Stomach (tissue), 4 donors: Measurements from ENCODE around the gene EPG5.

Experiments
- CTCF ChIP-seq, 7 experiments: fragments of 450-650 bp in 4 of 7; fragments of 200-600 bp in 3 of 7; sonication (generic) in 3 of 7; IDR thresholded peaks; one replicate each; pipeline ENCODE4 v1.5.1; 2016 to 2019; ENCODE audit warnings: antibody characterized with exemption in 7 of 7, control low read depth in 2 of 7, mild to moderate bottlenecking in 1 of 7
- POLR2AphosphoS5 ChIP-seq, 3 donors: sonication (generic); formaldehyde crosslinking; IDR thresholded peaks; one replicate each; pipeline ENCODE4 v1.6.1; 2016; ENCODE audit warnings: antibody characterized with exemption in 3 of 3

GRCh38 chr18:45887585-45887984 lies 79.5 kb downstream of the EPG5 start:
- TF ChIP-seq CTCF (IDR thresholded peaks at IDR 0.05) (no peak), POLR2AphosphoS5 (IDR thresholded peaks at IDR 0.05) (no peak)
